GM12873 (cell line): Measurements from ENCODE around the gene NRXN3.

Experiments
- CTCF ChIP-seq: IDR thresholded peaks from 2 replicates; pipeline ENCODE4 v1.5.1; 2012; ENCODE audit warnings: low read depth, mild to moderate bottlenecking, moderate library complexity, low read length, control low read depth; ENCODE audit not compliant: insufficient read depth; ENCODE audit errors: missing control alignments

The NRXN3 gene

GRCh38 chr14:79437951-79438350 lies 1267.8 kb downstream of the NRXN3 start:
- TF ChIP-seq CTCF: no peak

- no peak for TF ChIP-seq CTCF
These were observed 1268.6 kb downstream of the NRXN3 start for GRCh38 chr14:79438696-79439342.

GRCh38 chr14:79442786-79443185 lies 1272.6 kb downstream of the NRXN3 start:
- TF ChIP-seq CTCF: no peak

- no peak for TF ChIP-seq CTCF
These were observed 1273.4 kb downstream of the NRXN3 start for GRCh38 chr14:79443602-79444001.

- no peak for TF ChIP-seq CTCF
These were observed 1278.8 kb downstream of the NRXN3 start for GRCh38 chr14:79448960-79449359.

GRCh38 chr14:79451601-79452000 lies 1281.4 kb downstream of the NRXN3 start:
- no peak for TF ChIP-seq CTCF

GRCh38 chr14:79453276-79453675 lies 1283.1 kb downstream of the NRXN3 start:
- TF ChIP-seq CTCF: no peak

GRCh38 chr14:79464468-79464867 lies 1294.3 kb downstream of the NRXN3 start:
- no peak for TF ChIP-seq CTCF
